Ecto neural progenitor cell (in vitro differentiated cells): ENCODE results near the gene CCL21.
"Not testable (repeated sequence)": the region's sequence is repeated elsewhere in the genome, so short reads cannot be mapped to it uniquely, and the experiment has no call there.

Experiments used
- DNase-seq: peaks from one replicate; pipeline ENCODE4 v3.0.0-alpha.2; 2018; ENCODE audit warnings: low spot score

Gene CCL21, protein sequence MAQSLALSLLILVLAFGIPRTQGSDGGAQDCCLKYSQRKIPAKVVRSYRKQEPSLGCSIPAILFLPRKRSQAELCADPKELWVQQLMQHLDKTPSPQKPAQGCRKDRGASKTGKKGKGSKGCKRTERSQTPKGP

DNA sequence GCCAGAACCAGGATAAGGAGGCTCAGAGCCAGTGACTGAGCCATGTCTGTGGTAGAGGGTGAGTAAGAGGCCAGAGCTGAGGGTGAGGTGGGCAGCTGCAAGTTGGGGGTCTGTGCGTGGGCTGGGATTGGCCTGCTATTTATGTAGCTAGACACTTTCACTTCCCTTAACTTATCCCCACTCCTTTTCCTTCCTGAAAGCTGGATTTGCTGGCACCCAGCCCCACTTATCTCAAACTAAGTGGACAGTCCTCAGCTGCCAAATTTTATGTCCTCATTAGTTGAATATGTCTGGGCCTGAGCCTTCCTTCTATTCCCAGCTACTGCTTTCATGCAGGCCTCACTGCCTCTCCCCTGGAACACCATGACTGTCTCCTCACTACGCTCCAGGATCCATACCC lies at the start of gene CCL21:
Gene CCL21, minus strand, starts transcription at position 114 of the 400 bp plus-strand sequence. Its CDS starts 70 bp downstream, at position 44.
- no peak for DNase-seq

DNA sequence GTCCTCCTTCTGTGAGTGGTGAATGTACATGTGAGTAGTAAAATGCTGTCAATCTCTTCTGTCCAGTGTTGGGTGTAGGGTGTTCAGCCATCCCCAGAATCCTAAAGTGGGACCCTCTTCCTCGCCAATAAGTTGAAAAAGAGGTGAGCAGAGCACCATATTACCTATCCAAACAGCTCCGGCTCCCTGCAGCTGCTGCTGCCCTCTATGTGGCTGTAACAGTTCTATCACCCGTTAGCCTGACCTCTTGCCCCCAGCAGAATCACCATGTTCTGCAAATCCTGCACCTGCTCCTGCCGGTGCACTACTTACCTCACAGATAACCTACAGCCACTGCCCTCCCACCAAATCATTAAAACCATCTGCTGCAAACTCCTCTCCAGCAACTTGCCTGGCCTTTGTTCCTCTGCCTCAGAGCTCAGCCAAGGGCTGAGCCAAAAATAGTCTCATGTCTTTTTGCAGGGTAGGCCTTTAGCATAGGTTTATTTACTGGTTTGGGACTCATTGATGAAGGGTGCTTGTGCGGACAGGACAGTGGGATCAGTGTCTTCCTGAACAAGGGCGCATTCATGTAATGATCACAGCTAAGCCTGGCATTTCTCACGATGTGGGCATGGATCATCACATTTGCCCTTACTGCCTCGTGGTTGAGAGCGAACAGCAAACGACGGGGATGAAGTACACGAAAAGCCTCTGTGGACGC lies 49.6 kb upstream of the CCL21 start:
- no peak for DNase-seq

DNA sequence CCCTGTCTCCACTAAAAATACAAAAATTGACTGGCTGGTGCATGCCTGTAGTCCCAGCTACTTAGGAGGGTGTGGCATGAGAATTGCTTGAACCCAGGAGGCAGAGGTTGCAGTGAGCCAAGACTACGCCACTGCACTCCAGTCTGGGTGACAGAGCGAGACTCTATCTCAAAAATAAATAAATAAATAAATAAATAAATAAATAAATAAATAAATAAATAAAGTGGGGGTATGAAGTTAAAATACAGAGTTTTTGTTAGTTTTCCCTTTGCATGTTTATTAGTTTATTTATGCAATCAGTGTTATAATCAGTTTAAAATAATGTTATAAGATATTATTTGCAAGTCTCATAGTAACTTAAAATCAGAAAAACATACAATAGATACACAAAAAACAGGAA lies 40.4 kb upstream of the CCL21 start:
- not testable (repeated sequence) for DNase-seq

DNA sequence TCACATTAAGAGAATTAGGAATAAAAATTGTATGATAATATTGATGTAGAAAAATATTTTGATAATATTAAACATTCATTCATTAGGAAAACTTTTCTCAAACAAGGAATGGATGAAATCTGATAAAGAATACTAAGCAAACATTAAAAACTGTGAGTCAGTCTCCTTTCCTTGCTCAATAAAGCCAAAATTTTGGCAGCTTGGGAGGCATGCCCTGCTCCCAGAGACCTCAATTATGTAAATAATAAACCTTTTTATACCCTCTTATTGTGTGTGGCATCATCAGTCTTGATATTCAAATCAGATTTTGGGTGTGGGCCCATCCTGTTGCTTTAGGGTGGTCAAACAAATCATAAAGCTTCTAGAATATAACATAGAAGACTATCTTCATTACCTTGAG lies 36.6 kb upstream of the CCL21 start:
- no peak for DNase-seq

DNA sequence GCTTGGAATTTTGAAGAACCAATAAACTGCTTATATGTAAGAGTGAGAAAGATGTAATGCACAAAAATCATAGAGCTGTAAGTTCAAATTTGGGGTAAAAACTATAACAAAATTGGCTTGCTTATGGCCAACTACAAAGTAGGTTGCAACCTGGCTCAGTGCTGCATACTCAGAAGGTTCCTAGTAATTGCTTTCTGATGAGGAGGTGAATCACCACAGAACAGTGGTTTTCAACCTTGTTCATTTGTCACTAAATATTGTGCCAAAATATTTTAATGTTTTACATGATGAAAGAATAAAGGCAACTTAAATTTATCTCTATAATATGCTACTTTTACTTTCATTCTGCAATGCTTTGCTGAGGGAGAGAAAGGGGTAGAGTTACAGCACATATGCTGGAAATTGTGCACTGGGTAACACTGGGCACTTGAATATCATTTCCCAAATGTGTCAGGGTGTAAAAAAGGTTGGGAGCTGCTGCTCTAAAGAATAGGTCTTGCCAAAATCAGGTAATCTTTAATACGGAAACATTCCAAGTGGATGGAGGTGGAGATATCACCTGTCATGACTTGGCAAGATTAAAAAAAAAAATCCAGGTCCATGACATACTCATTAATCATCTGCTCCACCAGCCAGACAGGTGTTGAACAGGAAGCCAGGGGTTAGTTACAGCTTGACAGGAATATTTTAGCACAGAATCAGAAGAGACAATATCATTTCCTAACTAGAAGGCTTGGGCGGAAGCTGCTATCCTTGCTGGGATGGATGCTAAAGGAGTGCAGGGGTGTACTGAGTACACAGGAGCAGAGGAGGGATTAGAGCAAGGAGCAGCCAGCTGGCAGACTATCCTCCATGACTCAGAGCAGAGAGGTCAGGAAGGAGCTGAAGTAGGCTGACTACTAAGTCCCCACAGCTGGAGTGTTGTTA lies 34.6 kb upstream of the CCL21 start:
- no peak for DNase-seq

DNA sequence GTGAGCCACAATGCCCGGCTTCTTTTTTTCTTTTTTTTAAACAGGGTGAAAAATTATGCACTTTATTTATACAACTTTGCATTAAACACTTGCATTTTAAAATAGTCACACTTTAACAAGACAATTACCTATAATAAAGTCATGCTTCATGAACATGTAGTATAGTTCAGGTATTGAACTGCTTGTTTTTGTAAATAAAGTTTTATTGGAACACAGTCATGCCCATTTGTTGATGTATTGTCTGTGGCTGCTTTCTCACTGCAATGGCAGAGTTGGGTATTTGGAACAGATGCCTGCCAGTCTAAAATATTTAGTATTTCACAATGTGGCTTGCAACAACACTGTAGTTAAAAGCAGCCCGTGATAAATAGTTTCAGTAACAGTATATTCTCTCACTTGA lies 32.8 kb upstream of the CCL21 start:
- no peak for DNase-seq

DNA sequence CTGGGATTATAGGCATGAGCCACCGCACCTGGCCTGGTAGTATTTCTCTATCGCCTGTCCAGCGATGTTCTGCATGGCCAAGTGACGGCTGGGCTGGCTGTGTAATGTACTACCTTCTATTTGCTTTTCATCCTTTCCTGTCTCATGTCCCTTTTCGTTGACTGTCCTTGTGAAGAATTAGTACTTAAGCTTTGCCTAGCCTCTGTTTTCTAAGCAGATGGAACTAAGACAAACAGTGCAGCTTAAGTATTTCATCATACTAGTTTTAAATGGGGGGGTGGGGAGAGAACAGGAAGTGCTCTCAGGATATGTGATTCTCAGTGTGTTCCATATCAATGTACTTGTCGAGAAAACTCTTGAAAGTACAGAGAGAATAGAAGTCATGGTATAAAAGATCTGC lies 31.7 kb upstream of the CCL21 start:
- DNase-seq: no peak

DNA sequence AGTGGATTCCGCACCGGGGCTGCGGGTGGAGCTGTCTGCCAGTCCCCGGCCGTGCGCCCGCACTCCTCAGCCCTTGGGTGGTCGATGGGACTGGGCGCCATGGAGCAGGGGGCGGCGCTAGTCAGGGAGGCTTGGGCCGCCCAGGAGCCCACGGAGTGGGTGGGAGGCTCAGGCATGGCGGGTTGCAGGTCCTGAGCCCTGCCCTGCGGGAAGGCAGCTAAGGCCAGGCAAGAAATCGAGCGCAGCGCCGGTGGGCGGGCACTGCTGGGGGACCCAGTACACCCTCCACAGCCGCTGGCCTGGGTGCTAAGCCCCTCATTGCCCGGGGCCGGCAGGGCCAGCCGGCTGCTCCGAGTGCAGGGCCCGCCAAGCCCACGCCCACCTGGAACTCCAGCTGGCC lies 30.2 kb upstream of the CCL21 start:
- DNase-seq: not testable (repeated sequence)

DNA sequence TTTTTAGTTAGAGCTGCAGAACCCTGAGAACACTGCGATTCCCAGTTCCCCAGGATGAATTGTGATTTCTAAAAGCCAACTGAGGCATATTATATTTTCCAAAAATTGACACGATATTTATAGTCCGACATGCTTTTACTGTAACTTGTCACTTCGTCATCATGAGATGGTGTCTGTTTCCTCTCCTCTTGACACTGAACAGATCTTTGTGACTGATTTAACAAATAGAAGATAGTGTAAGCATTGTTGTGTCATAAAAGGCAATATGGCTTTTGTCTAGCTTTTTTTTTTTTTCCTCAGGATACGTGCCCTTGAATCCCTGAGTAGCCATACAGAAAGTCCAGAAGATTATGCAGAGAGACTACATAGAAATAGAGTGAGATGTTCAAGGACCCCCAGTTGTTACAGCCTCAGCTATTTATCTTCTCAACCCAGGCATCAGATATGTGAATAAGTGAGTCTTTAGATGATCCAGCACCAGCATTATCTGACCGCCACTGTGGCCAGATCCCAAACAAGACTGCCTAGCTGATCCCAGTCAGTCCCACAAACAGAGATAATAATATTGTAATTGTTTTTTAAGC lies 27.8 kb upstream of the CCL21 start:
- no peak for DNase-seq

DNA sequence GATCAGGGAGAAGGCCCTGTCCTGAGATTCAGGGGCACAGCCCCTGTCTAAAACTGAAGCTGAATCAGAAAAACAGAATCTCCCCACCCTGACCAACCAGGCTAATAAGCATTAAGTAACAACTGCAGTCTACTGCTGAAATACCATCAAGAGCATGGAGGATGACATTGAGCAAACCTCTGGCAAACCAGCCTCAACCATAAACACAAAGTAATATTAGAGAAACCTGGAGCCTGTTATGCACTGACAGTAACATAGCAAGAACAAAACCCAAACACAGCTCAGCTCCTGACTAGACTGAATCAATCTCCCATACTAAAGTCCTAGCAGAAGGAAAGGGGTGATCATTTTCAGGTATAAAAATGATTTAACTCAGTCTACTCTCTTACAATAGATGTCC lies 24.8 kb upstream of the CCL21 start:
- no peak for DNase-seq

DNA sequence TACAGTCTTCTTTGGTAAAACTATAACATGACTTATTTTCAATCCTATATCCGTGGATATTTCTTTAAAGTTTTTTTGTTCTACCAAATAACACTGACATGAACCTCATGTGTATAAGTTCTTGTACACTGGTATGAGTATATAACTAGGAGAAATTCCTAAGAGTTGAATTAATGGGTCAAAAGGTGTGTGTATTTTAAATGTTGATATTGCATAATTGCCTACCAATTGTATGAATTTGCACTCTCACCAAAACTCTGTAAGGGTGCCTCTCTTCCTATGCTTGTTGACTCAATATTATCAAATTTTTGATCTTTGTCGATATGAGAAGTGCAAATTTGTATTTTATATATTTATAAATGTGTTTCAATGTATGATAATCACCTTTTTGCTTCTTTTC lies 22.9 kb upstream of the CCL21 start:
- DNase-seq: no peak

DNA sequence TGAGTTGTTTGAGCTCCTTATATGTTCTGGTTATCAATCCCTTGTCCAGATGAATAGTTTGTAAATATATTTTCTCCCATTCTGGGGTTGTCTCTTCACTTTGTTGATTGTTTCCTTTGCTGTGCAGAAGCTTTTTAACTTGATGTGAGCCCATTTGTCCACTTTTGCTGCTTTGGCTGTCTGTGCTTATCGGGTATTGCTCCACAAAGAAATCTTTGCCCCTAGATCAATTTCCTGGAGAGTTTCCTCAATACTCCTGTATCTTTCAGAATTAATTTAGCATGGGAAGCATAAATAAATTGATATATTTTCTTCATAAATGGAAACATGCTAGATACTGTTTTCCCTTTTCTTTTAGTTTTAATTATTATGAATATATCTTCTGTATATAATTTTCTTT lies 22.5 kb upstream of the CCL21 start:
- no peak for DNase-seq

DNA sequence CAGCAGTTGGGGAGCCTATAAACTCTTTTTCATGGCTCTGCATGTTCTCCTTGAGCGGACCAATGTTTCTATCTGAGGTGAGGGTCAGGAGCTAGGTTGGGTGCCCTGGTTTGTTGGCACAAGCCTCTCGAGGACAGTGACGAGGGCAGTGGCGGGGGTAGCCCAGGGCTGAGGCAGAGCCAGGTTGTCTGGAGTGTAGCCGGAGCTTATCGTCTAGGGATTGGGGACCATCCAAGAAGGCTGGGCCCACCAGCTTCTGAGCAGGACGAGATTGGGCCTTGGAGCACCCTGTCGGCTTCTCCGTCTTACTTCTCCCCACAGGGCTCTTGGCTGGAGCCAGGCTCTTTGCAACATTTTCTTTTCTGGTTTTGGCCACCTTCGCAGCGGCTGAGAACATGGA lies 13.2 kb upstream of the CCL21 start:
- DNase-seq: no peak

DNA sequence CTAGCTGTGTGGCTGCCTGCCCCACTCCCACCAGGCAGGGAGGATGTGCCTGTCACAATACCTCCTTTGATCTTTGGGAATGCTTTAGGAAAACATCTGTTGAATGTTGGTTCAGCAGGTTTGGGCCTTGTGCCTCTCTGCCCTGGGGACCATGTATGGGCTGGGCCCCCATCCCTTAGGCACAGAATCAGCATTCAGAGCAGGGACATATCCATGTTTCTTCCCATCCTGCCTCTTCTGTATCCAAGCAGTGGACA lies 9.8 kb upstream of the CCL21 start:
- not testable (repeated sequence) for DNase-seq

DNA sequence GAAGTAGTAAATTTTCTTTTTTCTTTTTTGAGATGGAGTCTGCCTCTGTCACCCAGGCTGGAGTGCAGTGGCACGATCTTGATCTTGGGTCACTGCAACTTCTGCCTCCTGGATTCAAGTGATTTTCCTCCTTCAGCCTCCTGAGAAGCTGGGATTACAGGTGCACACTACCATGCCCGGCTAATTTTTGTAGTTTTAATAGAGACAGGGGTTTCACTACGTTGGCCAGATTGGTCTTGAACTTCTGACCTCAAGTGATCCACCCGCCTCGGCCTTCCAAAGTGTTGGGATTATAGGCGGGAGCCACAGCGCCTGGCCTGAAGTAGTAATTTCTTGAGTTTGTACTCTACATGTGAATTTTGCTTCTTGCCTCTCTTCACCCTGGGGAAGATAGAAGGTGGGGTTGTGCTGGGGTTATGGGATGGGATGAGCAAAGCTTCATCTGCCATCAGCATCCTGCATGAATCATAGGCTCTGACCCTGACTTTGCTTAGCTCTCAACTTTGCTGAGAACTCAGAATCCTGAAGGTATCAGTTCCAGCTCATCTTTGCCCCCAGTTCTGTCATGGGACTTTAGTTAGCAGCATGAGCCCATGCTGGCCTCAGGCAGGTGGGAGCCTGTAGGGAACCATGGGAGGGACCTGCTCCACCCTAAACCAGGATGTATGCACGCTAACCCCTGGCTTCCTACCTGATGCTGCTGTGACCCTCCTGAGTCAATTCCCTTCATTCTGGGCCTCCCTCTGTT lies 9.3 kb upstream of the CCL21 start:
- no peak for DNase-seq

DNA sequence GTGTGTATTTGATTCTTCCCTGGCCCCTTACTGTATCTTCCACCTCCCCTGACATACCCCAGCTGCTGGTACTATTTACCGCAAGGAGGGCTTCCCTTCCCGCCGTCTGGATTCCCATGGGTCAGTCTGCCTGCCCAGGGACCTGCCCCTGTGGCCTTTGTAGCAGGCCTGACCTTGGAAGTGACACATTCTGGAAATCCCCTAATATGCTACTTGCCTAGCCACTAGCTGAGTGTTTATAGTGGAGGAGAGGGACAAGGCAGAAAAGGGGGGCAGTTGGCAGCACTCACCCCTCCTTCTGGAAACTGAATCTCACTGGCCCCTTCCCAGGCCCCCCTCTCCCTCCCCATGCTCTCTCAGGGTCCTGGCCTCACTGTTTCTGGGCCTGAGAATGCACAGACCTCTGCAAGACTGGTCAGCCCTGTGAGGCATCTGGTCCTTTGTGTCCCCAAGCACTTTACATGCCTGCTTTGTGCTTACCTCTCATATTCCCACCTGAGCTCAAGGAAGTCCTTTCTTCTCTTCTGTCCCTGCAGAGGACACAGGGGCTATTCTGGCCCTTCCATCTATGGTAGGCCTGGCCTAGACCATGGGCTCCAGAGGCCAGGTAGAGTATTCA lies 8.2 kb upstream of the CCL21 start:
- DNase-seq: no peak

DNA sequence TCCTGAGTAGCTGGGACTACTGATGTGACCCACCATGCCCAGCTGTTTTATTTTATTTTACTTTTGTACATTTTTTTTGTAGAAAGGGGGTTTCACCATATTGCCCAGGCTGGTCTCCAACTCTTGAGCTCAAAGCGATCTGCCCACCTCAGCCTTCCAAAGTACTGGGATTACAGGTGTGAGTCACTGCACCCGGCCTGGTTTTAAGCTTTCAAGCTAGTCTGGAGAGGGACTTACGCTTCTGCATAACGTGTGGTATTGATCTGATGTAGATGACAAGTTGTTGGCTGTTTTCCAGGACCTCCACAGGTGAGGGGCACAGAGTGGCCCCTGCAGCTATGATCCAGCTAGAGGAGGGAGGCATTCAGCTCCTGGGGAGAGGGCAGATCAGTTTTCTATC lies 6.8 kb upstream of the CCL21 start:
- DNase-seq: no peak

DNA sequence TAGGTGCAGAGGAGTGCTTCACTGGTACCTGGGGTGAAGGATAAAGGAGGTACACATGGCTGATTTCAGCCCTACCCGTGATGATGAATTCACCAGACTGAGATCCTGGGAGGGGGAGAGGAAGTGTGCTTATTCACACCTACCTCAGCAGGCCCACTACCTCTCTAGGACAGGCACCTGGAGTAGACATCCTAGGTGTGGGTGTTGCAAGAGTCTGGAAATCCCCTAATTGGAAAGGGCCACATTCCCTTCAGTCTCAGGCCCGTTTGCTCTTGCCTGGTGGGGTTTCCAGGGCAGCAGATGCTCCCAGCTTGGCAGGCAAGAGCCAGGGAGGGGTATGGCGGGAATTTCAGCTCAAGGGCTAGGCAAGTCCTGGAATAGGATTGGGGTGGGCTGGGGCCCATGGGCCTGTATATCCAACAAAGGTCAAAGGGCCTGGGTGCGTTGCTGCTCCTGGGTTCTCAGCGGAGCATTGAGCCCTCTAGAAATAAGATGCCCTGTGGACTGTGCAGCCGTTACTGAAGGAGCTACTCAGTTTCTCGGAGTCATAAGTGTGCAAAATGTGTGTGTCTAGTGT lies 5.8 kb upstream of the CCL21 start:
- DNase-seq: no peak

DNA sequence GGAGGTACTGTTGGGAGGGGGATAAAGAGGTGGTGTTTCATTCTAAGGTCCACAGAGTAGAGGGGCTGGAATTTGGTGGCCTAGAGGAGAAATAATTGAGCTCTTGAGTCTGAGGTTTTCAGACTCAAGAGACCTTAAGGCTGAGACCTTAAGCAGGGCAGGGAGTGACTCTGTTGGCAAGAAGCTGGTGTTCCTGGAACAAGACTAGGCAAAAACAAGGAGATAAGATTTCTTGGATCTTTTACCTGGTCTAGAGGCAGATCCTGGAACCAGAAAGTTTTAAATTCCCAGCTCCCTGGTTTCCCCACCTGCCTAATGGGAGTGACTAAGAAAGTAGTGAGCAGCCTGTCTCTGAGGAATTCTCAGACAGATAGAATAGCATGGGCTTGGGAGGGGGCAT lies 4.1 kb upstream of the CCL21 start:
- no peak for DNase-seq

DNA sequence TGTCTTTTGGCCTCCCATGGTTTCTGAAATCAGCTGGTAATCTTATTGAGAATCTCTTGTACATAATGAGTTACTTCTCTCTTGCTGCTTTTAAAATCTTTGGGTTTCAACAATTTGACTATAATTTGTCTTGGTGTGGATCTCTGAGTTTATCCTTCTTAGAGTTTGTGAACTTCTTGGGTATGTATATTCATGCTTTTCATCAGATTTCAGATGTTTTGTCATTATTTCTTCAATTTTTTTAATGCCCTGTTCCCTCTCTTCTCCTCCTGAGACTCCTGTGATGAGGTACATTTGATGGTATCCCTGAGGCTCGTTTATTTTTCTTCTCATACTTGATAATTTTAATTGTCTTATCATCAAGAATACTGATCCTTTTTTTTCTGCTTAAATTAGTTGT lies 2.2 kb upstream of the CCL21 start:
- no peak for DNase-seq

DNA sequence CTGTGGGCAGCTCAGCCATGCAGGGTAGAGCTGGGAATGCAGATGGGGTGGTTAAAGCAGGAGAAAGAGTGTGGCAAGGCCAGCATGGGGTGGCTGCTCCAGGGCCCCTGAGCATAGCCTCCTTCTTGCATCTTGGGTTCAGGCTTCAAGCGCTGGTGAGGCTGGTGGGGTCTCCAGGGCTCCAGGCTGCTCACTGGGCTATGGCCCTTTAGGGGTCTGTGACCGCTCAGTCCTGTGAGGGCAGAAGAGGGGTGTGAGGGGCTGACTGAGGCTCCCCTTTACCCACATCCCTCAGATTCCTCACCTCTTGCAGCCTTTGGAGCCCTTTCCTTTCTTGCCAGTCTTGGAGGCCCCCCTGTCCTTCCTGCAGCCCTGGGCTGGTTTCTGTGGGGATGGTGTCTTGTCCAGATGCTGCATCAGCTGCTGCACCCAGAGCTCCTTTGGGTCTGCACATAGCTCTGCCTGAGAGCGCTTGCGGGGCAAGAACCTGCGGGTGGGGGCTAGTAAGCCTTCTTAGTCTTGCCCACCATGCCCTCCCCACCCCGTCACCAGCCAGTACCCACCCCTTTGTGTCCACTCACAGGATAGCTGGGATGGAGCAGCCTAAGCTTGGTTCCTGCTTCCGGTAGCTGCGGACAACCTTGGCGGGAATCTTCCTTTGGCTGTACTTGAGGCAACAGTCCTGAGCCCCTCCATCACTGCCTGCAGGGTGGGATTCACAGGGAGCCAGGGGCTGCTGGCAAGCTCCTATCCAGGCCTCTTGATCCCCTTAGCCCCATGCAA lies 549 bp downstream of the CCL21 start:
- no peak for DNase-seq
